Pancreas (tissue), 10 donors: ENCODE results near the gene ZC3H7B. TPM values are rescaled to one million over a fixed set of nuclear protein-coding genes. Genes with fewer than 3 reads are reported as not detected.

Experiments
- ATAC-seq, 4 donors: fragments of 200-7000 bp; cut with Tn5 transposase; one replicate each; pipeline versions ENCODE4 v1.8.0 to v1.9.1; 2020; ENCODE audit warnings: mild to moderate bottlenecking in 4 of 4, moderate library complexity in 4 of 4
- DNase-seq, 6 donors: peaks; one replicate each; pipeline ENCODE4 v3.0.0-alpha.2; 2020
- FAIRE-seq: peaks from 2 replicates; lab custom pipeline; 2012; peaks lifted over from hg19 to GRCh38; lab: Jason Lieb, UNC
- H3K27ac ChIP-seq, 4 donors: fragments of 200-600 bp; sonication (generic); 1 replicate in 3 of 4; 2 replicates in 1 of 4; pipeline versions ENCODE4 v1.5.0 to v1.8.0; 2020
- H3K27me3 ChIP-seq, 4 donors: fragments of 200-600 bp; one replicate each; pipeline ENCODE4 v1.8.0; 2021
- H3K36me3 ChIP-seq, 3 donors: fragments of 200-600 bp; sonication (generic) in 1 of 3; one replicate each; pipeline versions ENCODE4 v1.5.0 to v1.8.0; 2020 to 2021
- H3K4me1 ChIP-seq, 3 donors: fragments of 200-600 bp; one replicate each; pipeline ENCODE4 v1.8.0; 2021
- H3K4me3 ChIP-seq, 4 donors: fragments of 200-600 bp; sonication (generic) in 2 of 4; one replicate each; pipeline versions ENCODE4 v1.5.0 to v1.8.0; 2020 to 2021
- H3K9me3 ChIP-seq, 4 donors: fragments of 200-600 bp; one replicate each; pipeline ENCODE4 v1.8.0; 2021
- WGBS, 2 donors: extraction: QIAGEN DNeasy Blood & Tissue Kit; methylation state at CpG; one replicate each; pipeline ENCODE4 v1.1.7; 2013; 5-methylcytosine and 5-hydroxymethylcytosine counted together
- intact Hi-C, 3 donors: fragments of 100-400 bp; cut with DNase I; formaldehyde crosslinking; loops; one replicate each; pipeline versions ENCODE4 v1.11.1 to v1.14.2; 2022
- polyA plus RNA-seq, 2 donors: library from polyadenylated mRNA; stranded (reverse); fragments of 200-250 nt; gene quantifications; one replicate each; pipeline ENCODE4 v1.2.3, GENCODE V29; 2013
- total RNA-seq, 6 donors: library from RNA; stranded (reverse); fragmentation: NEBNext Ultra II Directional in 4 of 6; extraction: Animal tissue kit (Norgen Biotek cat#: 25700) in 4 of 6; gene quantifications; one replicate each; pipeline versions ENCODE4 v1.2.1 to v1.2.4, GENCODE V29; 2021 to 2023
- TF ChIP-seq, protein P1 (sequence below), 4 donors: fragments of 200-600 bp; sonication (generic) in 3 of 4; IDR thresholded peaks; one replicate each; pipeline versions ENCODE4 v1.5.0 to v1.8.0; 2021; ENCODE audit warnings: antibody characterized with exemption in 4 of 4
- donor health status: healthy with polysubstance abuse.
- donor health status: DM: no; HTN: no; CAD: no; lungs with moderate emphysema.
- donor health status: DM: no; HTN: no; CAD: no.
- donor health status: control.
- donor health status: control.
- donor health status: Bipolar disorder and iron deficiency.
- donor health status: DM: yes; HTN: yes; CAD: no.
- donor health status: DM: no; HTN: no; CAD: no.
- donor health status: DM: no; HTN: no; CAD: no.
- donor health status: DM: yes; HTN: yes; CAD: no.

Gene ZC3H7B
- total and polyA plus RNA-seq, 8 donors, result 20.9 to 46.8 (median 27.0) TPM

DNA sequence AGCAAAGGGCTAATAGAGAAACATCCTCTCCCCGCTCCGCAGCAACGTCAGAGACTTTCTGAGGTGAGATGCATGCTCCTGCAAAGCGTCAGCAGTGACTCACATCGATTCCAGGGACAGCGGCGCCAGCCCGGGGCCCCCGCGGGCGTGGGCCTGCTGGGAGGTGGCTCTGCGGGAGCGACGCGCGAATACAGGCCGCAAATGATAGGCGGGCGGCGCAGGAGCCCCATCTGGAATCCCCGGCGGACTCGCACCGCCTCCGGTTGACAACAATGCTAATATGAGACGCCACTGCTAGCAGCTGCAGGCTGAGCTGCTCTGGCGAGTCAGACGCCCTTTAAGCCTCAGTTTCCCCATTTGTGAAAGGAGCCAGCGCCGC, 15.9 kb upstream of the ZC3H7B start:
- Histone ChIP-seq H3K27me3 (no peaks in the 10 kb centered on the region), H3K9me3 (no peaks in the 10 kb centered on the region), H3K27ac (peak overlapping the region; percentile 46 to 88 (median 76)), H3K4me1 (peaks cover 13 to 23% (median 19%) of the 10 kb centered on the region in 3 donors), H3K4me3 (peak overlapping the region; percentile 87 to 98 (median 94)), H3K36me3 (peaks cover 0 to 5% (median 0%) of the 10 kb centered on the region in 3 donors)
- ATAC-seq (peak; percentile 29 to 56 (median 38)), DNase-seq (peak; percentile 52 to 78 (median 71)), FAIRE-seq (no peak)
- TF ChIP-seq, protein P1, sequence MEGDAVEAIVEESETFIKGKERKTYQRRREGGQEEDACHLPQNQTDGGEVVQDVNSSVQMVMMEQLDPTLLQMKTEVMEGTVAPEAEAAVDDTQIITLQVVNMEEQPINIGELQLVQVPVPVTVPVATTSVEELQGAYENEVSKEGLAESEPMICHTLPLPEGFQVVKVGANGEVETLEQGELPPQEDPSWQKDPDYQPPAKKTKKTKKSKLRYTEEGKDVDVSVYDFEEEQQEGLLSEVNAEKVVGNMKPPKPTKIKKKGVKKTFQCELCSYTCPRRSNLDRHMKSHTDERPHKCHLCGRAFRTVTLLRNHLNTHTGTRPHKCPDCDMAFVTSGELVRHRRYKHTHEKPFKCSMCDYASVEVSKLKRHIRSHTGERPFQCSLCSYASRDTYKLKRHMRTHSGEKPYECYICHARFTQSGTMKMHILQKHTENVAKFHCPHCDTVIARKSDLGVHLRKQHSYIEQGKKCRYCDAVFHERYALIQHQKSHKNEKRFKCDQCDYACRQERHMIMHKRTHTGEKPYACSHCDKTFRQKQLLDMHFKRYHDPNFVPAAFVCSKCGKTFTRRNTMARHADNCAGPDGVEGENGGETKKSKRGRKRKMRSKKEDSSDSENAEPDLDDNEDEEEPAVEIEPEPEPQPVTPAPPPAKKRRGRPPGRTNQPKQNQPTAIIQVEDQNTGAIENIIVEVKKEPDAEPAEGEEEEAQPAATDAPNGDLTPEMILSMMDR (IDR thresholded peaks at IDR 0.05), result no peak
- 0% methylated on average over 30 of the region's 30 CpGs for WGBS, 2 donors
- intact Hi-C loops, result no loop called here

GRCh38 chr22:41285820-41286638, 15.3 kb upstream of the ZC3H7B start, which contains the start of gene RANGAP1:
TSS of gene RANGAP1 (minus strand) at chr22:41286187. CDS start at chr22:41281044, 5,143 bp downstream.
- H3K4me3 ChIP-seq, result peak within 1 kb of the TSS; percentile 87 to 98 (median 94)
- peak; percentile 97 to 99 (median 99) for DNase-seq
- 0 to 1% methylated on average over 76 to 77 of the region's 77 CpGs for WGBS, 2 donors
- TF ChIP-seq, protein P1 (IDR thresholded peaks at IDR 0.05), result peak in 2 of 4 donors; percentile 4 to 11
- ATAC-seq, result peak; percentile 93 to 97 (median 94)
- FAIRE-seq, result peak; percentile 90
- intact Hi-C loops, result no loop called here
- no peaks in the 10 kb centered on the region for H3K9me3 ChIP-seq
- H3K27ac ChIP-seq, result peak within 1 kb of the TSS; percentile 46 to 96 (median 79)
- no peaks in the 10 kb centered on the region for H3K36me3 ChIP-seq
- H3K27me3 ChIP-seq, result no peaks in the 10 kb centered on the region
- H3K4me1 ChIP-seq, result peaks cover 13 to 23% (median 19%) of the 10 kb centered on the region in 3 donors

- intact Hi-C loops, result no loop called here
- Histone ChIP-seq H3K4me3 (peak overlapping the region; percentile 12 to 43 (median 32)), H3K27ac (peak overlapping the region; percentile 40 to 96 (median 79)), H3K27me3 (no peaks in the 10 kb centered on the region), H3K9me3 (no peaks in the 10 kb centered on the region), H3K4me1 (peaks cover 13 to 23% (median 19%) of the 10 kb centered on the region in 3 donors), H3K36me3 (no peaks in the 10 kb centered on the region)
- peak in 3 of 4 donors; percentile 3 to 17 (median 13) for ATAC-seq
- 0 to 1% methylated on average over 15 of the region's 15 CpGs for WGBS, 2 donors
- DNase-seq, result peak in 1 of 6 donors; percentile 47
- no peak for FAIRE-seq
- TF ChIP-seq, protein P1 (IDR thresholded peaks at IDR 0.05), result no peak
These were observed 14.7 kb upstream of the ZC3H7B start for GRCh38 chr22:41286639-41287091.

DNA sequence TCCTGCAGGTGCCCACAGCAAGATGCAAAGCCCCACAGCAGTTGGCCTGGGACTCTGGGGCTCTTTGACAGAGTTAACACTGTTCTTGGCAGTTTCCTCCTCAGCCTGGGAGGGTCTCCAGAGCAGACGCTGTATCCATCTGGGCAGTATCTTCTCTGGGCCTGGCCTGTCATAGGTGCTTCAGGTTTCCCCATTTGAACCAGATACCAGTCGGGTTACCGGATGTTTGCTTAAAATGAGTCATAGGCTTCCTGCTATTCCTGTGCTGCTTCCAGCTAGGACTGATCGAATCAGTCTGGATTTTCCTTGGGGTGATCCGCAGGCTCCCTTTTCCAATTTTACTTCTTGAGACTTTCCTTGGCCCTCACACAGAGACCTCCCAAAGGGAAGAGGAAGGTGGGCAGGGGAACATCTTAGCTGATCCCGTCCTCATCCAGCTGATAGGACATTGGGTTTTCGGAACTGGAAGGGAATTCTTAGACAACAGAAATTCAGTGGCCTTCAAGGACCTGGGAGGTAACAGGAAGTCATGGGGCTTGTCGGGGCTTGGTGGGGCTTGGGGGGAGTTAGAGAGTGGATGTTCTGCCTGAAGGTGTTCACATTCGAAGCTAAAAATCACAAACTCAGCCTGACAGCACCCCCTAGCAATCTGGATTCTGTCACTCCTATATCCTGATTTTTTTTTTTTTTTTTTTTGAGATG, 12.9 kb upstream of the ZC3H7B start:
- Histone ChIP-seq H3K27ac (peak overlapping the region; percentile 71 to 96 (median 86)), H3K36me3 (no peaks in the 10 kb centered on the region), H3K27me3 (no peaks in the 10 kb centered on the region), H3K9me3 (no peaks in the 10 kb centered on the region), H3K4me3 (no peak overlapping the region), H3K4me1 (peaks cover 13 to 23% (median 19%) of the 10 kb centered on the region in 3 donors)
- intact Hi-C loops, result no loop called here
- no peak for FAIRE-seq
- ATAC-seq, result peak; percentile 27 to 57 (median 42)
- TF ChIP-seq, protein P1 (IDR thresholded peaks at IDR 0.05), result no peak
- DNase-seq, result peak in 4 of 6 donors; percentile 58 to 62 (median 60)
- WGBS, 2 donors, result 30 to 31% methylated on average over 9 of the region's 9 CpGs
